Coronary artery (tissue), 2 donors: ENCODE data around the gene AUP1.
"Not testable (repeated sequence)": the region's sequence is repeated elsewhere in the genome, so short reads cannot be mapped to it uniquely, and the experiment has no call there.

Experiments
- DNase-seq: peaks from one replicate; pipeline ENCODE4 v3.0.0-alpha.2; 2017; ENCODE audit warnings: low spot score
- H3K27ac ChIP-seq, 2 donors: fragments of 200-600 bp; sonication (generic); one replicate each; pipeline ENCODE4 v1.5.1; 2016 to 2019
- H3K4me3 ChIP-seq: fragments of 200-600 bp; sonication (generic); 2 replicates; pipeline ENCODE4 v1.5.1; 2016; ENCODE audit warnings: mild to moderate bottlenecking, moderate library complexity
- TF ChIP-seq, protein P1 (sequence below): fragments of 200-600 bp; sonication (generic); IDR thresholded peaks from one replicate; pipeline ENCODE4 v1.5.1; 2019; ENCODE audit warnings: antibody characterized with exemption

The AUP1 gene

GRCh38 chr2:74495440-74495839, 34.1 kb downstream of the AUP1 start:
- no peak overlapping the region for H3K27ac ChIP-seq
- TF ChIP-seq, protein P1, sequence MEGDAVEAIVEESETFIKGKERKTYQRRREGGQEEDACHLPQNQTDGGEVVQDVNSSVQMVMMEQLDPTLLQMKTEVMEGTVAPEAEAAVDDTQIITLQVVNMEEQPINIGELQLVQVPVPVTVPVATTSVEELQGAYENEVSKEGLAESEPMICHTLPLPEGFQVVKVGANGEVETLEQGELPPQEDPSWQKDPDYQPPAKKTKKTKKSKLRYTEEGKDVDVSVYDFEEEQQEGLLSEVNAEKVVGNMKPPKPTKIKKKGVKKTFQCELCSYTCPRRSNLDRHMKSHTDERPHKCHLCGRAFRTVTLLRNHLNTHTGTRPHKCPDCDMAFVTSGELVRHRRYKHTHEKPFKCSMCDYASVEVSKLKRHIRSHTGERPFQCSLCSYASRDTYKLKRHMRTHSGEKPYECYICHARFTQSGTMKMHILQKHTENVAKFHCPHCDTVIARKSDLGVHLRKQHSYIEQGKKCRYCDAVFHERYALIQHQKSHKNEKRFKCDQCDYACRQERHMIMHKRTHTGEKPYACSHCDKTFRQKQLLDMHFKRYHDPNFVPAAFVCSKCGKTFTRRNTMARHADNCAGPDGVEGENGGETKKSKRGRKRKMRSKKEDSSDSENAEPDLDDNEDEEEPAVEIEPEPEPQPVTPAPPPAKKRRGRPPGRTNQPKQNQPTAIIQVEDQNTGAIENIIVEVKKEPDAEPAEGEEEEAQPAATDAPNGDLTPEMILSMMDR = no peak
- no peak for DNase-seq

DNA sequence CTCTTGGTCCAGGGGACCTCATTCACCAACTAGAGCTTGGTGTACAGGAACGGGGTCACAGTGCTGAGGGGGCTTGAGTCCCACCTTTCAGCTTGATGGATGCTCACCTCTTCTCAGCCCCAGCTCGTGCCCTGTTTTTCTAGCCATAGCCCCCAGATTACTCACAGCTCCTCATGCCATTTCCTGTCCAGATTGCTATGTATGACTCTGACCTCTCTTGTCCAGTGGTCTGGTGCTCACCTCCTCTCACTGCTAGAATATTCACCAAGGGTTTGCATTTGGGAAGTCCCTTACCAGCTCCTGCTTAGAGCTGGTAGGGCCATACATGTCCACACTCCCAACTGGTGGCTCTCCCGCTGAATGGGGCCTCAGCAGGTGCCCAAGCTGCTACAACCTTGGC, 36.0 kb downstream of the AUP1 start:
- Histone ChIP-seq H3K27ac (no peak overlapping the region), H3K4me3 (no peak overlapping the region)
- no peak for DNase-seq
- TF ChIP-seq, protein P1 = no peak

More at GRCh38 chr2:74495440-74495839, 34.1 kb downstream of the AUP1 start:
- H3K4me3 ChIP-seq = no peak overlapping the region

GRCh38 chr2:74491648-74492544, 37.6 kb downstream of the AUP1 start:
- TF ChIP-seq, protein P1 = no peak
- no peak overlapping the region for H3K4me3 ChIP-seq
- H3K27ac ChIP-seq = no peak overlapping the region
- no peak for DNase-seq

DNA sequence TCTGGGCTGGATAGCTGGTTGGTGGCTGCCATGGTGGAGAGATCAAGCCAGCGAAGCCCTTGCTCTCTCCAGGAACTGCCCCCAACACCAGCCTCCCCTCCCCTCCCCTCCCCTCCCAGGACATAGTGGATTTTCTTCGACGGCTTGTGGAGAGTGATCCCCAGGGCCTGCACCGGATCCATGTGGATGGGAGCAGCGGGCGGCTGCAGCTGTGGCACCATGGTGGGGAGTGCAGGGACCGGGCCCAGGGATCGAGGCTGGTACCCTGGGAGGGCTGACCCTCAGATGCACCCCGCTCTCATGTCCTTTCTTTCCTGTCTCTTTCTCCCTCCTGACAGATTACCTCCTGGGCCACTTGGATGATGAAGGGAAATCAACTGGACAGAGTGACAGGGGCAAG, 39.6 kb downstream of the AUP1 start:
- TF ChIP-seq, protein P1 = no peak
- no peak for DNase-seq
- no peak overlapping the region for H3K4me3 ChIP-seq
- H3K27ac ChIP-seq = no peak overlapping the region

GRCh38 chr2:74488643-74489481, 40.6 kb downstream of the AUP1 start:
- Histone ChIP-seq H3K4me3 (no peak overlapping the region), H3K27ac (no peak overlapping the region)
- DNase-seq = no peak
- TF ChIP-seq, protein P1 = no peak

DNA sequence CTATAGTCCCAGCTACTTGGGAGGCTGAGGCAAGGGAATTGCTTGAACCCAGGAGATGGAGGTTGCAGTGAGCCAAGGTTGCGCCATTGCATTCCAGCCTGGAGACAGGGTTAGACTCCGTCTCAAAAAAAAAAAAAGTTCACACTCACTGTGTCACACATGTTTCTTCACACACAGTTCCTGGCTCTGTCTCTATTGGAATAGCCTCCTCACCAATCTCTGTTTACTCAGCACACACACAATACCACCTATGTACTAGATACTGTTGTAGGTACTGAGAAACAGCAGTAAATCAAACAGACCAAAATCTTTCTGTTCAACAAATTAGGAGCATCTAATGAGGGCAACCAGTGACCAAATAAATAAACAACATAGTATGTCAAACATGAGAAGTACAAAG, 43.4 kb downstream of the AUP1 start:
- Histone ChIP-seq H3K27ac (no peak overlapping the region), H3K4me3 (no peak overlapping the region)
- DNase-seq = no peak
- TF ChIP-seq, protein P1 = no peak

DNA sequence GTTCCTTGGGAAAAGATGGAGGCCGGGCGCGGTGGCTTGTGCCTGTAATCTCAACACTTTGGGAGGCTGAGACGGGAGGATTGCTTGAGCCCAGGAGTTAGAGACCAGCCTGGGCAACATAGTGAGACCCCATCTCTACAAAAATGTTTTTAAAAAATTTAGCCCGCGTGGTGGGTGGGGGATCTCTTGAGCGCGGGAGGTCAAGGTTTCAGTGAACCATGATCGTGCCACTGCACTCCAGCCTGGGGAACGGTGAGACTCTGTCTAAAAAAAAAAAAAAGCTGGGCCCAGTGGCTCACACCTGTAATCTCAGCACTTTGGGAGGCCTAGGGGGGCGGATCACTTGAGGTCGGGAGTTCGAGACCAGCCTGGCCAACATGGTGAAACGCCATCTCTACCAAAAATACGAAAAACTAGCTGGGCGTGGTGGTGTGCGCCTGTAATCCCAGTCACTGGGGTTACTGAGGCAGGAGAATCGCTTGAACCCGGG, 45.8 kb downstream of the AUP1 start:
- peak overlapping the region; percentile 80 for H3K4me3 ChIP-seq
- not testable (repeated sequence) for DNase-seq
- H3K27ac ChIP-seq = peak overlapping the region; percentile 86 to 96
